HS-27A (cell line): ENCODE results near the gene TAOK1.
"Not testable (repeated sequence)": the region's sequence is repeated elsewhere in the genome, so short reads cannot be mapped to it uniquely, and the experiment has no call there.

ENCODE experiments used
- DNase-seq: peaks from one replicate; pipeline ENCODE4 v3.0.0-alpha.2; 2012; ENCODE audit warnings: low read depth, missing footprints

TAOK1 gene

GRCh38 chr17:29445844-29446243 lies 55.7 kb downstream of the TAOK1 start:
- DNase-seq = no peak

- DNase-seq = no peak
Measured at GRCh38 chr17:29449865-29450671, 59.9 kb downstream of the TAOK1 start.

- no peak for DNase-seq
Measured at GRCh38 chr17:29451121-29451742, 61.1 kb downstream of the TAOK1 start.

- no peak for DNase-seq
Measured at GRCh38 chr17:29458066-29458465, 67.9 kb downstream of the TAOK1 start.

GRCh38 chr17:29461483-29462206 lies 71.5 kb downstream of the TAOK1 start:
- no peak for DNase-seq

GRCh38 chr17:29469276-29469675 lies 79.1 kb downstream of the TAOK1 start:
- DNase-seq = no peak

- DNase-seq = not testable (repeated sequence)
Measured at GRCh38 chr17:29473437-29473836, 83.3 kb downstream of the TAOK1 start.

- no peak for DNase-seq
Measured at GRCh38 chr17:29474297-29474696, 84.1 kb downstream of the TAOK1 start.

GRCh38 chr17:29475891-29476290 lies 85.7 kb downstream of the TAOK1 start:
- DNase-seq = no peak

- not testable (repeated sequence) for DNase-seq
Measured at GRCh38 chr17:29480249-29480928, 90.2 kb downstream of the TAOK1 start.

- no peak for DNase-seq
Measured at GRCh38 chr17:29483503-29483902, 93.3 kb downstream of the TAOK1 start.

GRCh38 chr17:29495011-29495410 lies 104.8 kb downstream of the TAOK1 start:
- no peak for DNase-seq

- DNase-seq = no peak
Measured at GRCh38 chr17:29504711-29505110, 114.5 kb downstream of the TAOK1 start.

GRCh38 chr17:29505836-29506235 lies 115.7 kb downstream of the TAOK1 start:
- DNase-seq = no peak

GRCh38 chr17:29510953-29511352 lies 120.8 kb downstream of the TAOK1 start:
- no peak for DNase-seq

- no peak for DNase-seq
Measured at GRCh38 chr17:29514792-29515191, 124.6 kb downstream of the TAOK1 start.

- no peak for DNase-seq
Measured at GRCh38 chr17:29518359-29518758, 128.2 kb downstream of the TAOK1 start.

GRCh38 chr17:29524692-29525091 lies 134.5 kb downstream of the TAOK1 start:
- no peak for DNase-seq

- DNase-seq = no peak
Measured at GRCh38 chr17:29526322-29526721, 136.2 kb downstream of the TAOK1 start.

- no peak for DNase-seq
Measured at GRCh38 chr17:29533976-29534375, 143.8 kb downstream of the TAOK1 start.

GRCh38 chr17:29544066-29544465 lies 153.9 kb downstream of the TAOK1 start:
- DNase-seq = no peak

GRCh38 chr17:29546085-29546484 lies 155.9 kb downstream of the TAOK1 start:
- no peak for DNase-seq
